IMR-90 (cell line): Measurements from ENCODE around the gene OOSP1. TPM values are rescaled to one million over a fixed set of nuclear protein-coding genes. Genes with fewer than 3 reads are reported as not detected.

Source experiments
- ATAC-seq: fragments of 200-7000 bp; cut with Tn5 transposase; 2 replicates; pipeline ENCODE4 v1.9.1; 2020; ENCODE audit warnings: low read depth, mild to moderate bottlenecking, moderate library complexity
- BruUV-seq: library from RNA; stranded (reverse); fragments of 400-500 nt; replicated peaks from 2 replicates; lab custom pipeline; 2021; lab: Mats Ljungman, UMichigan
- CTCF ChIA-PET: fragments of 300-600 bp; formaldehyde crosslinking; extraction: SDS; loops from one replicate; lab custom pipeline; 2021; ENCODE audit warnings: antibody characterized with exemption; lab: Yijun Ruan, JAX
- POLR2A ChIA-PET: fragments of 300-600 bp; sonication (Branson Sonifier 250); formaldehyde crosslinking; loops from one replicate; lab custom pipeline; 2022; ENCODE audit warnings: antibody characterized with exemption; ENCODE audit not compliant: unreplicated experiment; lab: Charles Lee
- DNase-seq: peaks from one replicate; pipeline ENCODE4 v3.0.0; 2013
- H2AFZ ChIP-seq: replicated peaks from 2 replicates; pipeline ENCODE3; 2013; ENCODE audit warnings: low read length, mild to moderate bottlenecking; ENCODE audit not compliant: poor library complexity
- H2AK5ac ChIP-seq: 2 replicates; pipeline ENCODE4 v1.6.1; 2013; ENCODE audit warnings: low read depth, low read length, inconsistent platforms
- H2AK9ac ChIP-seq: replicated peaks from 2 replicates; pipeline ENCODE3; 2013; ENCODE audit warnings: mild to moderate bottlenecking, low read depth, low read length, moderate library complexity; ENCODE audit not compliant: poor library complexity
- H2BK120ac ChIP-seq: 2 replicates; pipeline ENCODE4 v1.6.1; 2013; ENCODE audit warnings: low read depth, low read length, inconsistent platforms
- H2BK15ac ChIP-seq: 3 replicates; pipeline ENCODE4 v1.6.1; 2013; ENCODE audit warnings: low read depth, low read length, inconsistent platforms
- H2BK20ac ChIP-seq: 2 replicates; pipeline ENCODE4 v1.6.1; 2013; ENCODE audit warnings: low read depth, mild to moderate bottlenecking, inconsistent platforms, low read length, moderate library complexity
- H2BK5ac ChIP-seq: 2 replicates; pipeline ENCODE4 v1.6.1; 2013; ENCODE audit warnings: mild to moderate bottlenecking, low read depth, low read length, inconsistent platforms; ENCODE audit not compliant: poor library complexity, severe bottlenecking
- H3K14ac ChIP-seq: replicated peaks from 2 replicates; pipeline ENCODE4 v1.6.1; 2013; ENCODE audit warnings: low read depth, low read length, inconsistent platforms
- H3K18ac ChIP-seq: 2 replicates; pipeline ENCODE4 v1.6.1; 2013; ENCODE audit warnings: low read depth, low read length, control low read depth
- H3K23ac ChIP-seq: 2 replicates; pipeline ENCODE4 v1.6.1; 2013; ENCODE audit warnings: low read depth, low read length, inconsistent platforms
- H3K27ac ChIP-seq: 2 replicates; pipeline ENCODE4 v1.5.1; 2013; ENCODE audit warnings: mild to moderate bottlenecking, control low read depth, low read length; ENCODE audit not compliant: insufficient read depth
- H3K27me3 ChIP-seq: 2 replicates; pipeline ENCODE4 v1.6.1; 2013; ENCODE audit warnings: low read length; ENCODE audit not compliant: control insufficient read depth, insufficient read depth
- H3K36me3 ChIP-seq: 2 replicates; pipeline ENCODE4 v1.6.1; 2013; ENCODE audit warnings: low read length, mixed read lengths; ENCODE audit not compliant: control insufficient read depth, insufficient read depth
- H3K4ac ChIP-seq: 2 replicates; pipeline ENCODE4 v1.6.1; 2013; ENCODE audit warnings: low read depth, low read length, inconsistent platforms
- H3K4me1 ChIP-seq: 2 replicates; pipeline ENCODE4 v1.6.1; 2013; ENCODE audit warnings: low read length, mixed read lengths; ENCODE audit not compliant: control insufficient read depth, insufficient read depth
- H3K4me2 ChIP-seq: 2 replicates; pipeline ENCODE4 v1.6.1; 2013; ENCODE audit warnings: low read depth, mild to moderate bottlenecking, control low read depth, low read length, moderate library complexity
- H3K4me3 ChIP-seq: 2 replicates; pipeline ENCODE4 v1.5.1; 2013; ENCODE audit warnings: low read depth, mild to moderate bottlenecking, control low read depth, low read length, moderate library complexity; ENCODE audit not compliant: insufficient read depth
- H3K56ac ChIP-seq: 2 replicates; pipeline ENCODE4 v1.6.1; 2013; ENCODE audit warnings: low read length, inconsistent platforms; ENCODE audit not compliant: insufficient read depth; ENCODE audit errors: extremely low read depth
- H3K79me1 ChIP-seq, 2 experiments: 2 replicates each; pipeline ENCODE4 v1.6.1; 2013; ENCODE audit warnings: low read length in 2 of 2, inconsistent platforms in 1 of 2, low read depth in 1 of 2
- H3K9ac ChIP-seq: 2 replicates; pipeline ENCODE4 v1.6.1; 2013; ENCODE audit warnings: low read depth, low read length, control low read depth
- H3K9me1 ChIP-seq: 2 replicates; pipeline ENCODE4 v1.6.1; 2013; ENCODE audit warnings: low read length, inconsistent platforms; ENCODE audit not compliant: insufficient read depth
- H3K9me3 ChIP-seq: 2 replicates; pipeline ENCODE4 v1.6.1; 2013; ENCODE audit warnings: low read length; ENCODE audit not compliant: control insufficient read depth, insufficient read depth
- H4K20me1 ChIP-seq: 2 replicates; pipeline ENCODE4 v1.6.1; 2013; ENCODE audit warnings: low read length, inconsistent platforms; ENCODE audit not compliant: insufficient read depth
- H4K5ac ChIP-seq: 2 replicates; pipeline ENCODE4 v1.6.1; 2013; ENCODE audit warnings: mild to moderate bottlenecking, low read depth, low read length, control low read depth
- H4K8ac ChIP-seq, 2 experiments: 2 replicates each; pipeline ENCODE4 v1.6.1; 2013; ENCODE audit warnings: low read depth in 2 of 2, low read length in 2 of 2, control low read depth in 1 of 2, inconsistent platforms in 1 of 2
- H4K91ac ChIP-seq: 2 replicates; pipeline ENCODE4 v1.6.1; 2013; ENCODE audit warnings: low read depth, low read length, inconsistent platforms; ENCODE audit not compliant: insufficient read depth
- MAFK ChIP-seq: IDR thresholded peaks from 2 replicates; pipeline ENCODE4 v1.6.1; 2012; ENCODE audit warnings: low read depth, low read length, improper control_type of control experiment
- NFE2L2 ChIP-seq: fragments of 150-350 bp; IDR thresholded peaks from 2 replicates; pipeline ENCODE4 v1.6.1; 2016; ENCODE audit warnings: low read depth, mild to moderate bottlenecking, low read length
- POLR2A ChIP-seq: IDR thresholded peaks from 2 replicates; pipeline ENCODE4 v1.6.1; 2012; ENCODE audit warnings: mild to moderate bottlenecking, low read depth, low read length
- WGBS, 2 experiments: methylation state at CpG; one replicate each; pipeline versions ENCODE4 v1.1.5 to v1.1.7; 2013; ENCODE audit warnings: missing lambda C conversion rate in 2 of 2; ENCODE audit not compliant: insufficient read length in 1 of 2; ENCODE audit errors: extremely low coverage in 2 of 2; 5-methylcytosine and 5-hydroxymethylcytosine counted together
- dilution Hi-C: fragments of 300-500 bp; cut with HindIII; formaldehyde crosslinking; loops from one replicate; pipeline ENCODE4 v1.14.3; 2018; ENCODE audit warnings: low sequenced_read_pairs; ENCODE audit not compliant: unreplicated experiment
- in situ Hi-C: fragments of 300-500 bp; cut with MboI; formaldehyde crosslinking; loops from 3 replicates; pipeline ENCODE4 v1.14.3; 2019; ENCODE audit warnings: low sequenced_read_pairs, inconsistent platforms, mixed read lengths
- intact Hi-C: fragments of 100-400 bp; cut with micrococcal nuclease; formaldehyde crosslinking; loops from 2 replicates; pipeline ENCODE4 v1.10.0; 2022
- polyA plus RNA-seq, 3 experiments: library from polyadenylated mRNA; depleted of rRNA; stranded (reverse); fragments of >200 nt; gene quantifications; 2 replicates each; pipeline ENCODE4 v1.2.3, GENCODE V29; 2012; ENCODE audit warnings: low replicate concordance in 1 of 3
- total RNA-seq: library from RNA; depleted of rRNA; stranded (reverse); fragments of >200 nt; gene quantifications from 2 replicates; pipeline ENCODE4 v1.2.3, GENCODE V29; 2012

OOSP1 gene
- total and polyA plus RNA-seq, 2 of the 4 experiments (the other 2 are of a cell fraction) = not detected

DNA sequence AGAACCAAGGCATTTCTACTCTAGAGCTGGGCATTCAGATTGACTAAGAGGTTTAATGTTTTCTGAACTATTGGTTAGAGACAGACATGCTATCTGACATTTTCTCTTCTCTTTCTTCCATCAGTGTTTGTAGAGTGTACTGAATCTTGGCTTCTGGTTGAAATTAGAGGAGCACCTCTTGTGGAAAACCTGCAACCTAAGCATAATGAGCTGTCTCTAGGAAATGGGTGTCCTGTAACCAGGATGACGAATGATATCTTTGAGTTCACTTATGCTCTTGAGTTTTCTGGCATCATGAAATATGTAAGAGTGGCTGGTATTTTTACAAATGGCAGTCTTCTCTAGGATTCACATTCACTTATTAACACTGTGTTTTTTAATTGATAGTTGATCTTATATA, 45.0 kb downstream of the OOSP1 start:
- H2BK120ac ChIP-seq = no peak overlapping the region
- no peaks in the 10 kb centered on the region for H3K27me3 ChIP-seq
- H3K4me1 ChIP-seq = no peaks in the 10 kb centered on the region
- no peak overlapping the region for H3K23ac ChIP-seq
- ATAC-seq (no peak), DNase-seq (no peak)
- no peak overlapping the region for H4K5ac ChIP-seq
- in situ Hi-C loops = no loop called here
- no peaks in the 10 kb centered on the region for H3K9me3 ChIP-seq
- H3K36me3 ChIP-seq = no peaks in the 10 kb centered on the region
- H2AK9ac ChIP-seq = no peak overlapping the region
- H3K9me1 ChIP-seq = no peaks in the 10 kb centered on the region
- H4K91ac ChIP-seq = no peak overlapping the region
- POLR2A ChIA-PET = no interaction called here
- BruUV-seq = no TSS peak
- H4K8ac ChIP-seq = no peak overlapping the region
- no peak overlapping the region for H3K4me3 ChIP-seq
- dilution Hi-C loops = no loop called here
- H2AK5ac ChIP-seq = no peak overlapping the region
- no peak overlapping the region for H3K4ac ChIP-seq
- H2AFZ ChIP-seq = no peak overlapping the region
- WGBS, 2 experiments = no CpG with 5 or more reads among the region's 1 CpG
- H3K18ac ChIP-seq = no peak overlapping the region
- H4K20me1 ChIP-seq = no peaks in the 10 kb centered on the region
- H3K79me1 ChIP-seq = no peaks in the 10 kb centered on the region
- no peak overlapping the region for H3K56ac ChIP-seq
- no peak overlapping the region for H2BK20ac ChIP-seq
- H2BK15ac ChIP-seq = no peak overlapping the region
- intact Hi-C loops = no loop called here
- CTCF ChIA-PET = no interaction called here
- no peak overlapping the region for H3K4me2 ChIP-seq
- no peak overlapping the region for H2BK5ac ChIP-seq
- H3K14ac ChIP-seq = no peak overlapping the region
- TF ChIP-seq MAFK = peak; percentile 23; the same call in 1 of the 2 replicates
- TF ChIP-seq NFE2L2 = no peak
- no peak for TF ChIP-seq POLR2A
- no peak overlapping the region for H3K9ac ChIP-seq
- no peak overlapping the region for H3K27ac ChIP-seq
